GM19455 (cell line): ENCODE data around the gene SIVA1.

ENCODE experiments used
- ATAC-seq: cut with Tn5 transposase; IDR thresholded peaks from one replicate; pipeline ENCODE4 v1.9.1; 2021; ENCODE audit not compliant: unreplicated experiment

The SIVA1 gene

GRCh38 chr14:104783484-104784217 lies 30.7 kb downstream of the SIVA1 start:
- no peak for ATAC-seq

- no peak for ATAC-seq
Observed at GRCh38 chr14:104784218-104784568, 31.2 kb downstream of the SIVA1 start.

- no peak for ATAC-seq
Observed at GRCh38 chr14:104784846-104785707, 32.1 kb downstream of the SIVA1 start.

- no peak for ATAC-seq
Observed at GRCh38 chr14:104785708-104786080, 32.7 kb downstream of the SIVA1 start.

- ATAC-seq: no peak
Observed at GRCh38 chr14:104786091-104786586, 33.2 kb downstream of the SIVA1 start.

GRCh38 chr14:104786726-104787675 lies 34.1 kb downstream of the SIVA1 start:
- no peak for ATAC-seq

- ATAC-seq: no peak
Observed at GRCh38 chr14:104787736-104788135, 34.8 kb downstream of the SIVA1 start.

- no peak for ATAC-seq
Observed at GRCh38 chr14:104788161-104788818, 35.3 kb downstream of the SIVA1 start.

- ATAC-seq: no peak
Observed at GRCh38 chr14:104788873-104789663, 36.1 kb downstream of the SIVA1 start.

- ATAC-seq: no peak
Observed at GRCh38 chr14:104789752-104790743, 37.1 kb downstream of the SIVA1 start.

- no peak for ATAC-seq
Observed at GRCh38 chr14:104791425-104791824, 38.5 kb downstream of the SIVA1 start.

GRCh38 chr14:104792101-104792884 lies 39.3 kb downstream of the SIVA1 start:
- no peak for ATAC-seq

GRCh38 chr14:104792945-104793702 lies 40.2 kb downstream of the SIVA1 start:
- ATAC-seq: no peak

GRCh38 chr14:104793703-104793959 lies 40.7 kb downstream of the SIVA1 start:
- ATAC-seq: no peak

GRCh38 chr14:104794099-104794498 lies 41.2 kb downstream of the SIVA1 start:
- no peak for ATAC-seq

GRCh38 chr14:104794631-104794992 lies 41.7 kb downstream of the SIVA1 start:
- no peak for ATAC-seq

GRCh38 chr14:104794993-104795780 lies 42.2 kb downstream of the SIVA1 start, which contains the start of gene AKT1:
Gene AKT1 (minus strand): TSS chr14:104795748. CDS start chr14:104792643, 3,105 bp downstream.
- ATAC-seq: no peak
